Measurements from ENCODE around the gene SEC14L2. TPM values are rescaled to one million over a fixed set of nuclear protein-coding genes. Genes with fewer than 3 reads are reported as not detected.

Gene SEC14L2
- total and polyA plus RNA-seq, 2 of the 4 experiments (the other 2 are of a cell fraction): 38.7 to 54.8 TPM

DNA sequence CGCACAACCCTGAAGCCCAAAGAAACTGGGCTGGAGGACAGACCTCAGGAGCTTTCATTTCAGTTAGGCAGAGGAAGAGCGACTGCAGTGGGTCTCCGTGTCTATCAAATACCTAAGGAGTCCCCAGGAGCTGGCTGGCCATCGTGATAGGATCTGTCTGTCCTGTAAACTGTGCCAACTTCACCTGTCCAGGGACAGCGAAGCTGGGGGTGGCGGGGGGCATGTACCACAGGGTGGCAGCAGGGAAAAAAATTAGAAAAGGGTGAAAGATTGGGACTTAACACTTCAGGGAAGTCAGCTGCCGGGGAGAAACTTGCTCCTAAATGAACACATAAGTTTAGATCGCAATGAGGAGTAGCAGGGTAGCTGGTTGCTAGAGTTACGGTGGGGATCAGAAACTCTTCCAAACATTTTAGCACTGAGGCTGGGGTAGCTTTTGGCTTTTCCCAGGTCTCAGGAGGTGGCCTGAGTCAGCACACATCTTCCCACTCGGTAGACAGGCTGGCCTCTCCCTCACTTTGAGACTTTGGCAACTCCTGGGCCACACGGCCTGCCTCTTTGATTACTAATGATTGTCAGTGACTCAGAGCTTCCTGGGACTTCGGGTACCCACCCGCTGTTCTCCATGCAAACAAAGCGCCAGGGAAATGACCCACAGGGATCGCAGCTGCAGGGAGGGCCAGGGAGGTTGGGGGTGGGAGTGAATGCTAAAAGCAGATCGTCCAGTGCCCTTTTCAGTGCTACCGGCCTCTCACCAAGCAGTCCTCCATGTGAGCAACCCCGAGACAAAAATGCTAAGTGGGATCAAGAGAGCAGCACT, 25.9 kb downstream of the SEC14L2 start:
- peak overlapping the region; percentile 96 for H4K91ac ChIP-seq (ENCODE audit: insufficient read depth, low read depth, low read length)
- intact Hi-C loops (cut with micrococcal nuclease) (loop anchor here (2.0 kb wide), 1 partner anchor 36 kb away; the partner anchor contains the start of gene RNF215), in situ Hi-C loops (cut with MboI; ENCODE audit: low sequenced_read_pairs) (no loop called here), dilution Hi-C loops (cut with HindIII; ENCODE audit: low sequenced_read_pairs, unreplicated experiment) (no loop called here)
- H3K27me3 ChIP-seq (ENCODE audit: control insufficient read depth, insufficient read depth, low read length): no peaks in the 10 kb centered on the region
- H4K20me1 ChIP-seq (ENCODE audit: insufficient read depth, low read length): no peaks in the 10 kb centered on the region
- peak overlapping the region; percentile 95 for H2BK5ac ChIP-seq (ENCODE audit: low read depth, low read length, poor library complexity, severe bottlenecking)
- H3K27ac ChIP-seq (ENCODE audit: insufficient read depth, low read length): peak overlapping the region; percentile 92
- H2BK120ac ChIP-seq (ENCODE audit: low read depth, low read length): peak overlapping the region; percentile 89
- H3K9me1 ChIP-seq (ENCODE audit: insufficient read depth, low read length): peaks cover 17% of the 10 kb centered on the region
- H3K56ac ChIP-seq (ENCODE audit: extremely low read depth, insufficient read depth, low read length): peak overlapping the region; percentile 99
- H2BK15ac ChIP-seq (ENCODE audit: low read depth, low read length): peak overlapping the region; percentile 93; the same call in 2 of the 3 replicates
- peak overlapping the region; percentile 96 for H2AFZ ChIP-seq (replicated peaks; ENCODE audit: low read length, poor library complexity)
- peaks cover 9% of the 10 kb centered on the region for H3K36me3 ChIP-seq (ENCODE audit: control insufficient read depth, insufficient read depth, low read length)
- peak overlapping the region; percentile 55 for H3K18ac ChIP-seq (ENCODE audit: low read depth, low read length)
- peak overlapping the region; percentile 78 for H2BK20ac ChIP-seq (ENCODE audit: low read depth, low read length)
- H3K4ac ChIP-seq (ENCODE audit: low read depth, low read length): peak overlapping the region; percentile 96
- 25% methylated on average over 7 of the region's 18 CpGs; no CpG with 5 or more reads in 1 of the 2 experiments for WGBS, 2 experiments (ENCODE audit: extremely low coverage in 2 of 2, insufficient read length in 1 of 2)
- DNase-seq (peak; percentile 95), ATAC-seq (ENCODE audit: low read depth) (peak; percentile 13)
- peak overlapping the region; percentile 94 for H2AK5ac ChIP-seq (ENCODE audit: low read depth, low read length)
- peaks cover 17 to 51% of the 10 kb centered on the region in 2 experiments; a peak in 3 of 4 replicates for H3K79me1 ChIP-seq (ENCODE audit: low read depth in 1 of 2, low read length in 2 of 2)
- CTCF ChIA-PET: interaction anchor here (1.0 to 1.5 kb wide), 2 partner anchors 10 to 62 kb away, joined by 3 to 9 read pairs; no protein-coding TSS in a partner anchor
- H4K8ac ChIP-seq (ENCODE audit: low read depth in 2 of 2, low read length in 2 of 2): peak overlapping the region; percentile 90 to 98
- H3K4me2 ChIP-seq (ENCODE audit: low read depth, low read length): peak overlapping the region; percentile 63
- H2AK9ac ChIP-seq (replicated peaks; ENCODE audit: low read depth, low read length, poor library complexity): peak overlapping the region; percentile 100
- POLR2A ChIA-PET (ENCODE audit: unreplicated experiment): interaction anchor here (0.7 to 1.3 kb wide), 2 partner anchors 17 to 197 kb away, joined by 3 to 4 read pairs; no protein-coding TSS in a partner anchor
- H3K9ac ChIP-seq (ENCODE audit: low read depth, low read length): peak overlapping the region; percentile 86
- peaks cover 24% of the 10 kb centered on the region for H3K4me1 ChIP-seq (ENCODE audit: control insufficient read depth, insufficient read depth, low read length)
- H3K4me3 ChIP-seq (ENCODE audit: insufficient read depth, low read depth, low read length): peak overlapping the region; percentile 48
- H3K9me3 ChIP-seq (ENCODE audit: control insufficient read depth, insufficient read depth, low read length): no peaks in the 10 kb centered on the region
- H4K5ac ChIP-seq (ENCODE audit: low read depth, low read length): peak overlapping the region; percentile 77
- BruUV-seq (replicated peaks): no TSS peak
- peak overlapping the region; percentile 96 for H3K23ac ChIP-seq (ENCODE audit: low read depth, low read length)
- H3K14ac ChIP-seq (replicated peaks; ENCODE audit: low read depth, low read length): peak overlapping the region; percentile 96
- TF ChIP-seq MAFK (IDR thresholded peaks at IDR 0.05; ENCODE audit: low read depth, low read length) (peak; percentile 77), CHD1 (IDR thresholded peaks at IDR 0.05; ENCODE audit: low read depth, low read length) (0 out of 2 replicates have a peak, but pooled peaks have one; percentile 12), POLR2A (IDR thresholded peaks at IDR 0.05; ENCODE audit: low read depth, low read length) (peak; percentile 20), RFX5 (IDR thresholded peaks at IDR 0.05; ENCODE audit: low read depth, low read length) (no peak), FOS (IDR thresholded peaks at IDR 0.05; ENCODE audit: low read depth, low read length) (peak; percentile 95), MXI1 (IDR thresholded peaks at IDR 0.05; ENCODE audit: borderline replicate concordance, low read depth, low read length) (no peak), SMC3 (IDR thresholded peaks at IDR 0.05; ENCODE audit: low read depth, low read length) (no peak), CEBPB (IDR thresholded peaks at IDR 0.05; ENCODE audit: low read depth, low read length) (peak; percentile 78), ELK1 (IDR thresholded peaks at IDR 0.05; ENCODE audit: borderline replicate concordance, low read depth, low read length) (no peak), RCOR1 (IDR thresholded peaks at IDR 0.05; ENCODE audit: insufficient replicate concordance, low read length) (no peak), NFE2L2 (IDR thresholded peaks at IDR 0.05; ENCODE audit: low read depth, low read length) (0 out of 2 replicates have a peak, but pooled peaks have one; percentile 48), BHLHE40 (IDR thresholded peaks at IDR 0.05; ENCODE audit: low read depth, low read length) (peak; percentile 40)
- TF ChIP-seq, protein P1, sequence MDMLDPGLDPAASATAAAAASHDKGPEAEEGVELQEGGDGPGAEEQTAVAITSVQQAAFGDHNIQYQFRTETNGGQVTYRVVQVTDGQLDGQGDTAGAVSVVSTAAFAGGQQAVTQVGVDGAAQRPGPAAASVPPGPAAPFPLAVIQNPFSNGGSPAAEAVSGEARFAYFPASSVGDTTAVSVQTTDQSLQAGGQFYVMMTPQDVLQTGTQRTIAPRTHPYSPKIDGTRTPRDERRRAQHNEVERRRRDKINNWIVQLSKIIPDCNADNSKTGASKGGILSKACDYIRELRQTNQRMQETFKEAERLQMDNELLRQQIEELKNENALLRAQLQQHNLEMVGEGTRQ (IDR thresholded peaks at IDR 0.05; ENCODE audit: low read depth, low read length): no peak
